ENCODE results near the gene ZXDC.

GRCh38 chr3:126521122-126521891 lies 45.6 kb upstream of the ZXDC start:
- TF ChIP-seq CTCF (IDR thresholded peaks at IDR 0.05), result no peak
- TF ChIP-seq POLR2A (IDR thresholded peaks at IDR 0.05), result no peak

Data from esophagus squamous epithelium (tissue), 4 donors.